Gastrocnemius medialis (tissue), 4 donors: Measurements from ENCODE around the gene LRRN2.

Experiments
- POLR2A ChIP-seq, 2 donors: fragments of 450-650 bp; IDR thresholded peaks; one replicate each; pipeline ENCODE4 v1.6.1; 2017; ENCODE audit warnings: antibody characterized with exemption in 2 of 2, mild to moderate bottlenecking in 2 of 2, moderate library complexity in 2 of 2
- TF ChIP-seq, protein P1 (sequence below), 5 experiments: fragments of 450-650 bp in 3 of 5; fragments of 200-600 bp in 2 of 5; sonication (generic) in 2 of 5; IDR thresholded peaks in 4 of 5; conservative IDR thresholded peaks in 1 of 5; 1 replicate in 4 of 5; 2 replicates in 1 of 5; pipeline ENCODE4 v1.5.1; 2016 to 2019; ENCODE audit warnings: antibody characterized with exemption in 5 of 5, mild to moderate bottlenecking in 3 of 5, moderate library complexity in 3 of 5

DNA sequence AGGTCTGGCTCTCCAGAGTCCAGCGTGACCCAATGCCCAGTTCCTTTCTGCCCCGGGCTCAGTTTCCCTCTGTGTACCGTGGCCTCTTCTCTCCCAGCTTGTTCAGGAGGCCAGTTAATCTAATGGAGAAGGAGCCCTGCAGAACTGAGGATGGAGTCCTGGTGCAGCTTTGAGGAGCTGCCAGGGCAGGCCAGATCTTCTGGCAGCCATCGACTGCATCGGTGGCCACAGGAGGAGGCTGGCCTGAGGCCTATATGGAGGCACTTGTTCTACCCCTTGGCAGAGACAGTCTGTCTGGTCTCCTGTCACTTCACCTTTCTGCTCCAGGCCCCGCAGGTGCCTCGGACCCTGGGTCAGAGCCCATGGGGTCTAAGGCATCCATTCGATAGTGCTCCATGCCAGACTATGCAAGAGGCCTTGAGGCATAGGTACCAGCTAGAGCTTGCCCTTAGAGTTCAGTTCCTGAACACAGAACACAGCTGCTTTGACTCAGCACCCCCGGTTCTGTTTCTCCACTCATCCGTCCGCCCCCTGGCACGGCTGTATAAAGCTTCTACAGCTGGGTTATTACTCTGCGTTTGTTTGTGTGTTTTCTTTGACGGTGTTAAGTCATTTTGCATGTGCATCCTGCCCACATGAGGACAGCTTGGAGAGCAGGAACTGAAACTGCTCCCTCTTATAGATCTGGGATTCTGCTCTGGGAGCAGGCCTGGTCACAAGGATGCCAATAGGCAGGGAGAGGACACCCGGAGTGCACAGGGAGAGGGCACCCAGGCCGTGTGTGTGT is 18.5 kb upstream of the LRRN2 start:
- TF ChIP-seq, protein P1, sequence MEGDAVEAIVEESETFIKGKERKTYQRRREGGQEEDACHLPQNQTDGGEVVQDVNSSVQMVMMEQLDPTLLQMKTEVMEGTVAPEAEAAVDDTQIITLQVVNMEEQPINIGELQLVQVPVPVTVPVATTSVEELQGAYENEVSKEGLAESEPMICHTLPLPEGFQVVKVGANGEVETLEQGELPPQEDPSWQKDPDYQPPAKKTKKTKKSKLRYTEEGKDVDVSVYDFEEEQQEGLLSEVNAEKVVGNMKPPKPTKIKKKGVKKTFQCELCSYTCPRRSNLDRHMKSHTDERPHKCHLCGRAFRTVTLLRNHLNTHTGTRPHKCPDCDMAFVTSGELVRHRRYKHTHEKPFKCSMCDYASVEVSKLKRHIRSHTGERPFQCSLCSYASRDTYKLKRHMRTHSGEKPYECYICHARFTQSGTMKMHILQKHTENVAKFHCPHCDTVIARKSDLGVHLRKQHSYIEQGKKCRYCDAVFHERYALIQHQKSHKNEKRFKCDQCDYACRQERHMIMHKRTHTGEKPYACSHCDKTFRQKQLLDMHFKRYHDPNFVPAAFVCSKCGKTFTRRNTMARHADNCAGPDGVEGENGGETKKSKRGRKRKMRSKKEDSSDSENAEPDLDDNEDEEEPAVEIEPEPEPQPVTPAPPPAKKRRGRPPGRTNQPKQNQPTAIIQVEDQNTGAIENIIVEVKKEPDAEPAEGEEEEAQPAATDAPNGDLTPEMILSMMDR (IDR thresholded peaks at IDR 0.05 in 4 of 5, conservative IDR thresholded peaks at IDR 0.05 in 1 of 5), result no peak
- no peak for TF ChIP-seq POLR2A (IDR thresholded peaks at IDR 0.05)
